Lower leg skin (tissue), 4 donors: ENCODE measurements around the gene ACVRL1. TPM values are rescaled to one million over a fixed set of nuclear protein-coding genes. Genes with fewer than 3 reads are reported as not detected.

Experiments
- DNase-seq, 2 donors: peaks; one replicate each; pipeline ENCODE4 v3.0.0-alpha.2; 2019; ENCODE audit warnings: low spot score in 2 of 2
- H3K4me3 ChIP-seq: fragments of 200-600 bp; sonication (generic); 2 replicates; pipeline ENCODE4 v1.5.1; 2017; ENCODE audit warnings: mild to moderate bottlenecking, low read depth; ENCODE audit not compliant: poor library complexity, severe bottlenecking
- POLR2A ChIP-seq, 2 donors: fragments of 450-650 bp; IDR thresholded peaks; one replicate each; pipeline ENCODE4 v1.6.1; 2016 to 2017; ENCODE audit warnings: antibody characterized with exemption in 2 of 2, mild to moderate bottlenecking in 1 of 2, moderate library complexity in 1 of 2
- WGBS, 2 donors: methylation state at CpG; one replicate each; pipeline ENCODE4 v1.1.5; 2018; 5-methylcytosine and 5-hydroxymethylcytosine counted together
- intact Hi-C: fragments of 100-400 bp; cut with DNase I; formaldehyde crosslinking; loops from one replicate; pipeline ENCODE4 v1.15.0; 2023; ENCODE audit warnings: low total_unique reads
- total RNA-seq, 4 donors: library from RNA; depleted of rRNA; stranded (reverse); fragments of >200 nt; gene quantifications; one replicate each; pipeline ENCODE4 v1.1.0, GENCODE V29; 2016
- TF ChIP-seq, protein P1 (sequence below), 3 donors: fragments of 450-650 bp; IDR thresholded peaks; one replicate each; pipeline ENCODE4 v1.5.1; 2016; ENCODE audit warnings: antibody characterized with exemption in 3 of 3, mild to moderate bottlenecking in 3 of 3, moderate library complexity in 2 of 3

Gene ACVRL1
- total RNA-seq, 4 donors from 2014 or later = 12.9 to 99.8 (median 39.9) TPM

DNA sequence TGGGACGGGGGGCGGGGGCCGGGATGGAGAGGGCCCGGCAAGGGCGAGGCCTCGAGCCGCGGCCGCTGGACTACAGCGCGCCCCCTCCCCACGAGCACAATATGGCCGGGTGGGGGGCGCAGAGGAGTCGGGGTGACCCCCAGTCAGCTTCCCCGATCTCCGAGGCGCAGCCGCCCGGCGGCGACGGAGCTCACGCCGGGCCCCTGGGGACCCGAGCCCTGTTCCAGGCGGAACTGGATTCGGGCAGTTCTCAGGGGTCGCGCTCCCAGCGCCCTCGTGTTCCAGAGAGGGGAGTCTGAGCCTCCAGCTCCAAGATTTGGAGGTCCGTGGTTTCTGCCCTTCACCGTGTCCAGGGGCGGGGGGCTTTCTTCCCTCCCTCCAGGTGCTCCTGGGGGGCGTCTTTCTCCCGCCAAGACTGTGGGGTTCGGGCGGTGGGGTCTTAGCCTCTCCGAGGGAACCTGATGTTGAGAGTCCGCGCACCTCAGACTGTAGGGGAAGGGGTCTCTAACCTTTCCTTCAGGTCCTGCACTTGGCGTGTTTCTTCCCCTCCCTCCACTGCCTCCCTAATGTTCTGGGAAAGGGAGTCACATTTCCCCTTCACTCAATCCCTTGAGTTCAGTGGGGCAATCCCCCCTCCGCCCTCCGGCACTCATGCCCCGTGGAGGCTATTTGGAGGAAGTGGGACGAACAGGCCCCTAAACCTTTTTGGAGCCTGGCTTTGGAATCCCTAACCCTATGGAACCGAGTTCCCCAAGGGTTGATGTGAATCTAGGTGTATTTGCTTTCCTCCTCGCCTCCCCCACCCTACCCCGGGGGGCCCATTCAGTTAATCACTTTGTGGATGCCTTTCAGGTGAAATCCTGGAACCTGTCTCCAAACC lies 44.8 kb downstream of the ACVRL1 start:
- no peak for TF ChIP-seq POLR2A (IDR thresholded peaks at IDR 0.05)
- TF ChIP-seq, protein P1, sequence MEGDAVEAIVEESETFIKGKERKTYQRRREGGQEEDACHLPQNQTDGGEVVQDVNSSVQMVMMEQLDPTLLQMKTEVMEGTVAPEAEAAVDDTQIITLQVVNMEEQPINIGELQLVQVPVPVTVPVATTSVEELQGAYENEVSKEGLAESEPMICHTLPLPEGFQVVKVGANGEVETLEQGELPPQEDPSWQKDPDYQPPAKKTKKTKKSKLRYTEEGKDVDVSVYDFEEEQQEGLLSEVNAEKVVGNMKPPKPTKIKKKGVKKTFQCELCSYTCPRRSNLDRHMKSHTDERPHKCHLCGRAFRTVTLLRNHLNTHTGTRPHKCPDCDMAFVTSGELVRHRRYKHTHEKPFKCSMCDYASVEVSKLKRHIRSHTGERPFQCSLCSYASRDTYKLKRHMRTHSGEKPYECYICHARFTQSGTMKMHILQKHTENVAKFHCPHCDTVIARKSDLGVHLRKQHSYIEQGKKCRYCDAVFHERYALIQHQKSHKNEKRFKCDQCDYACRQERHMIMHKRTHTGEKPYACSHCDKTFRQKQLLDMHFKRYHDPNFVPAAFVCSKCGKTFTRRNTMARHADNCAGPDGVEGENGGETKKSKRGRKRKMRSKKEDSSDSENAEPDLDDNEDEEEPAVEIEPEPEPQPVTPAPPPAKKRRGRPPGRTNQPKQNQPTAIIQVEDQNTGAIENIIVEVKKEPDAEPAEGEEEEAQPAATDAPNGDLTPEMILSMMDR (IDR thresholded peaks at IDR 0.05) = no peak
- H3K4me3 ChIP-seq = peak overlapping the region; percentile 95
- intact Hi-C loops = no loop called here
- DNase-seq = peak; percentile 30 to 88
- 1% methylated on average over 18 to 25 of the region's 50 CpGs for WGBS, 2 donors

DNA sequence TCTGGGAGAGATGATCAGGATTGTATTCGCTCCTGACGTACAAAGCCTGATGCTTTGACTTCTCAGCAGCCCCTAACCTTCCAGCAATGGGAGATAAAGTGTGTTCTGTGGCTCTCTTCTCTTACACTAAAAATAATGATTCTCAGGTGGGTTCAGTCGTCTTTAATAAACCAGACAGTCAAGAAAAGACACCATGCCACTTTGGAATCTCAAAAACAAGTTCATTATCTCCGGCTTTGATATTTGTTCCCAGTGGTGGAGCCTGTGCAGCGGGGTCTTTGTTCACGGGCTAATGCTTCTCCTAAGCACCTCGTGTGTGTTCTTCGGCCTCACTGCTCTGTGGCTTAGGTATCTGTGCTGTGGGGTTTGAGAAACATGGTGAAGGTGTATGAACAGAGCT lies 45.8 kb downstream of the ACVRL1 start:
- no peak overlapping the region for H3K4me3 ChIP-seq
- intact Hi-C loops = no loop called here
- peak in 1 of 2 donors; percentile 67 for DNase-seq
- TF ChIP-seq, protein P1 (IDR thresholded peaks at IDR 0.05) = no peak
- TF ChIP-seq POLR2A (IDR thresholded peaks at IDR 0.05) = no peak
- 35% methylated on average over 8 of the region's 8 CpGs for WGBS, 2 donors

DNA sequence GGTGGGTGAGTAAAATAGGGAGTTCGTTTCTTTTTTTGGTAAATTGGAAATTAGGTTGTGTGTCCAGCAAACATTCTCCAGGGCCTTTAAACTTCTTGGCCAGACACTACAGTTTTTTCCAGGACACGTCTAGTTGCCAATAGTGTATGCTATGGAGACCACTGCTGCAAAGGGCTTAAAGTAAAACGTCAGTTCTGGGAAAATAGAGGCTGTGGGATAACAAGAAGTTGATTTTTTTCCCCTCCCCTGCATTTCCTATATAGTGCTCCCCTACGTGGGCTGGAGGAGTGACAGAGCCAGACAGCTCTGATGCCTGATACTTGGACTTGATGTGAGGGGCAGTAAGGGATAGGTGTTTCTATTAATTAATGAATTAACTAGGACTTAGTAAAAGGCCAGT lies 46.6 kb downstream of the ACVRL1 start:
- peak in 1 of 2 donors; percentile 20 for DNase-seq
- 16 to 17% methylated on average over 4 of the region's 4 CpGs for WGBS, 2 donors
- TF ChIP-seq, protein P1 (IDR thresholded peaks at IDR 0.05) = no peak
- no peak for TF ChIP-seq POLR2A (IDR thresholded peaks at IDR 0.05)
- intact Hi-C loops = no loop called here
- no peak overlapping the region for H3K4me3 ChIP-seq

DNA sequence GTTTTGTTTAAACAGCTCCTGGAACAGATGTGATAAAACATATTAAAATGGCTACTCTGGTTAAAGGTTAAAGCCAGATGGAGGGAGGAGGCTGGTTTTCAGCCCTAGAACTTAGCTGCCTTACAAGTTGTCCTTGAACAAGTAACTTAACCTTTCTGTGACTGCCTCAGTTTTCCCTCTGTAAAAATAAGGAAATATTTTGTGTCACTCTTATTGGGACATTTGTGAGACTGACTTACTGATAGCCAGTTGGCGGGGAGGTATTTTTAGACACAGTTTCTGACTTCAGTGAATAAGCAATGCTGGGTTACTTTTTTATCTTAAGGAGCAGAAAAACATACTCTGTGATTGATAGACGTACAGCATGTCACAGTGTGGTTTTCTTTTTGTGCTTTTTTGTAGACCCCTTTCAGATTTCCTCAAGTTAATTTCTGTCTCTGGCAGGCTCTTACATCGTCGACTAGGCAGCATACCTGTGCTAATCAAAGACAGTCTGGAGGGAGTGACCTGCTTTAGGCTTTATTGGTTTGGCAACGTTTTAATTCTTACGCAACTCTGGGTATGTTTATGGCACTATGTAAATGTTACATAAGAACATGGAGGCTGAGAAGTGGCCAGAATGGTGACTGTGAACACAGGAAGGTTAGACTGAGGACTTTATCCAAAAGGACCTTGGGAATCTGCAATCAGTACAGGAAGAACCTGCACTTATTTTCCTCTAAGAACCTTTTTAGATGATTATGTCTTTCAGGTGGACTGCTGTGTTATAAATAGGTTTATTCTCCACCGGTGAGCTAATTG lies 47.5 kb downstream of the ACVRL1 start:
- 35 to 40% methylated on average over 7 of the region's 7 CpGs for WGBS, 2 donors

DNA sequence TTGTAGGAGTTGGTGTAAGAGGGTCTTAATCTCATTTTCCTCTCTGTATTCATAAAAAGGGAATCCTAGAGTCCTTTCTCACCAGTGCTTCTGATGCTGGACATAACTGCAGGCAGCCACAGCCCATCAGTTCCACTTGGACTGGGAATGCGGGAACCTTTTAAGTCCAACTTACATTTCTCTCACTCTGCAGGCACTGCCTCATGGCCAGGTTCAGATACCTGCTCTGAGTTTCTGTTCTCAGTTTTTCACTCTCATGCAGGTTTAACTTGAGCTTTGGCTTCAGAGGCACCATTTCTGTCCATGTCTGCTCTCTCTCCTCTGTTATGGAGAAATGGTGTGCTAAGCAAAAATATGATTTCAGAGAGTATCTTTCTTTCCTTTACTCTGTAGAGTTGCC lies 48.4 kb downstream of the ACVRL1 start:
- 62 to 68% methylated on average over 1 of the region's 1 CpG for WGBS, 2 donors
- peak in 1 of 2 donors; percentile 63 for DNase-seq
- H3K4me3 ChIP-seq = no peak overlapping the region
- intact Hi-C loops = no loop called here
- TF ChIP-seq, protein P1 (IDR thresholded peaks at IDR 0.05) = no peak
- TF ChIP-seq POLR2A (IDR thresholded peaks at IDR 0.05) = no peak

More for the DNA sequence above, 47.5 kb downstream of the ACVRL1 start:
- intact Hi-C loops = no loop called here
- H3K4me3 ChIP-seq = no peak overlapping the region
- DNase-seq = peak; percentile 9 to 40
- TF ChIP-seq, protein P1 (IDR thresholded peaks at IDR 0.05) = no peak
- TF ChIP-seq POLR2A (IDR thresholded peaks at IDR 0.05) = no peak
